Measurements from ENCODE around the gene SYNJ2. TPM values are rescaled to one million over a fixed set of nuclear protein-coding genes. Genes with fewer than 3 reads are reported as not detected.

The SYNJ2 gene
- total and polyA plus RNA-seq, 2 experiments from 2014 or later: 2.8 to 5.6 TPM

DNA sequence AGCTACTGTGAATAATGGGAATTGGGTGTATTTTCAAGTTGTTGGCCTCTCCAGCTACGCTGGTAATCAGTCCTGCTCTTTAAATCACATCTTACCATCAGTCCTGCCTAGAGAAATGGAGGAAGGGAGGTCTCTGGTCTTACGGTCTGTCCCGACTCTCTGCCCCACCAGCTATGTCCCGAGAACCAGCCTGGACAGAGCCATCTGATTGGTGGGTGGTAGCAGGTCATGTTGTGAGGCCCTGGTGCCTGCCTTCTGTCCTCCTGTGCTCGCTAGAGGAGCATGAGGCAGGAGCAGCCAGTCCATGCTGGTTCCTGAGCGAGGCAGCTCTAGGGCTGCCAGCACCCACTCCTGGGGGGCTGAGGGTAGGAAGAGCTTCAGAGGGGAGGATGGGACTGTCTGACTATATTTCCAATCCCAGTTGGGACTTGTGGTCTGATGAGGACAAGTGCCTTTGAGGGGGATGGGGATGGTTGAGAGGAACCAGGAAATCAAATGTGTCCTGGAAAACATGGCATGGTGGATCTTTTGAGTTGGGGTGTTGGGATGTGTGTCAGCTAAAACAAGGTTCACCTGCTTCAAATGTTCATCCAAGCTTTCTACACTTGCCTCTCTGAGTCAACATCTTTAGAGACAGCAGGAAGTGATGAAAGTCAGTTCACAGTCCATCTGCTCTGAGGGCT is 33.0 kb downstream of the SYNJ2 start:
- Mint-ChIP-seq H3K27ac (no peak overlapping the region), H3K36me3 (ENCODE audit: low read depth) (peaks cover 14% of the 10 kb centered on the region), H3K4me1 (peaks cover 26% of the 10 kb centered on the region), H3K4me3 (no peak overlapping the region), H3K9me3 (peaks cover 2% of the 10 kb centered on the region; the same call in 1 of the 3 replicates), H3K27me3 (ENCODE audit: insufficient read depth, low read depth, poor library complexity) (peaks cover 2% of the 10 kb centered on the region)
- Histone ChIP-seq H3K79me2 (replicated peaks; ENCODE audit: insufficient read depth) (peaks cover 7% of the 10 kb centered on the region; the same call in 1 of the 2 replicates), H3K4me3 (no peak overlapping the region), H3K27me3 (ENCODE audit: insufficient read depth) (no peaks in the 10 kb centered on the region), H3F3A (replicated peaks; ENCODE audit: low read depth) (no peaks in the 10 kb centered on the region), H3K9me2 (ENCODE audit: insufficient read depth) (peaks cover 4% of the 10 kb centered on the region; the same call in 1 of the 2 replicates), H3K36me3 (ENCODE audit: insufficient read depth) (no peaks in the 10 kb centered on the region), H3K4me2 (no peak overlapping the region), H3K27ac (ENCODE audit: low read depth) (no peak overlapping the region), H2AFZ (no peak overlapping the region), H4K20me1 (replicated peaks; ENCODE audit: insufficient read depth) (no peaks in the 10 kb centered on the region), H3K4me1 (ENCODE audit: insufficient read depth) (no peaks in the 10 kb centered on the region)
- ATAC-seq (no peak), DNase-seq (ENCODE audit: low spot score) (no peak)
- TF ChIP-seq EZH2 (IDR thresholded peaks at IDR 0.05; ENCODE audit: low read depth, unreplicated experiment): no peak
- no peak for TF ChIP-seq EZH2phosphoT487 (IDR thresholded peaks at IDR 0.05; ENCODE audit: unreplicated experiment)
- no peak for TF ChIP-seq NANOG (IDR thresholded peaks at IDR 0.05; ENCODE audit: borderline replicate concordance)
- TF ChIP-seq, protein P1, sequence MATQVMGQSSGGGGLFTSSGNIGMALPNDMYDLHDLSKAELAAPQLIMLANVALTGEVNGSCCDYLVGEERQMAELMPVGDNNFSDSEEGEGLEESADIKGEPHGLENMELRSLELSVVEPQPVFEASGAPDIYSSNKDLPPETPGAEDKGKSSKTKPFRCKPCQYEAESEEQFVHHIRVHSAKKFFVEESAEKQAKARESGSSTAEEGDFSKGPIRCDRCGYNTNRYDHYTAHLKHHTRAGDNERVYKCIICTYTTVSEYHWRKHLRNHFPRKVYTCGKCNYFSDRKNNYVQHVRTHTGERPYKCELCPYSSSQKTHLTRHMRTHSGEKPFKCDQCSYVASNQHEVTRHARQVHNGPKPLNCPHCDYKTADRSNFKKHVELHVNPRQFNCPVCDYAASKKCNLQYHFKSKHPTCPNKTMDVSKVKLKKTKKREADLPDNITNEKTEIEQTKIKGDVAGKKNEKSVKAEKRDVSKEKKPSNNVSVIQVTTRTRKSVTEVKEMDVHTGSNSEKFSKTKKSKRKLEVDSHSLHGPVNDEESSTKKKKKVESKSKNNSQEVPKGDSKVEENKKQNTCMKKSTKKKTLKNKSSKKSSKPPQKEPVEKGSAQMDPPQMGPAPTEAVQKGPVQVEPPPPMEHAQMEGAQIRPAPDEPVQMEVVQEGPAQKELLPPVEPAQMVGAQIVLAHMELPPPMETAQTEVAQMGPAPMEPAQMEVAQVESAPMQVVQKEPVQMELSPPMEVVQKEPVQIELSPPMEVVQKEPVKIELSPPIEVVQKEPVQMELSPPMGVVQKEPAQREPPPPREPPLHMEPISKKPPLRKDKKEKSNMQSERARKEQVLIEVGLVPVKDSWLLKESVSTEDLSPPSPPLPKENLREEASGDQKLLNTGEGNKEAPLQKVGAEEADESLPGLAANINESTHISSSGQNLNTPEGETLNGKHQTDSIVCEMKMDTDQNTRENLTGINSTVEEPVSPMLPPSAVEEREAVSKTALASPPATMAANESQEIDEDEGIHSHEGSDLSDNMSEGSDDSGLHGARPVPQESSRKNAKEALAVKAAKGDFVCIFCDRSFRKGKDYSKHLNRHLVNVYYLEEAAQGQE (IDR thresholded peaks at IDR 0.05; ENCODE audit: unreplicated experiment): no peak
- TF ChIP-seq STAT1 (IDR thresholded peaks at IDR 0.05; ENCODE audit: unreplicated experiment): no peak

DNA sequence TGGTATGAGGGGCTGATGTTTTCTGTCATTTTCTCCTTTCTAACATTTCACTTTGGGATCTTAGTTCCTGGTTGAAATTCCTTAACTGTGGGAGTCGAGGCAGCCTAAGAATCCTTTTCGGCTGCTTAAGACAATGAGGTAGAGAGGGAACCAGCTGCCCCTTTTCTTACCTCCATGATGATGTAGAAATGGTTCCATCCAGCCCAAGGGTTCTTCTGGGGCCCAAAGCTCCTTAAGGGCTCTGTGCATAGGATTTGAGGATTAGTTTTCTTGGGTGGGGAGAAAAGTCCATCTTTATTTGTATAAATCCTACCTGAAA is 33.5 kb downstream of the SYNJ2 start:
- no peaks in the 10 kb centered on the region for H3K4me1 ChIP-seq (ENCODE audit: insufficient read depth)
- Mint-ChIP-seq H3K27ac (no peak overlapping the region), H3K9me3 (peaks cover 2% of the 10 kb centered on the region; the same call in 1 of the 3 replicates), H3K27me3 (ENCODE audit: insufficient read depth, low read depth, poor library complexity) (peaks cover 6% of the 10 kb centered on the region), H3K36me3 (ENCODE audit: low read depth) (peaks cover 18% of the 10 kb centered on the region), H3K4me3 (no peak overlapping the region), H3K4me1 (peaks cover 26% of the 10 kb centered on the region)
- DNase-seq (ENCODE audit: low spot score) (no peak), ATAC-seq (no peak)
- H4K20me1 ChIP-seq (replicated peaks; ENCODE audit: insufficient read depth): no peaks in the 10 kb centered on the region
- no peak overlapping the region for H2AFZ ChIP-seq
- H3K27me3 ChIP-seq (ENCODE audit: insufficient read depth): no peaks in the 10 kb centered on the region
- no peak overlapping the region for H3K4me3 ChIP-seq
- H3K79me2 ChIP-seq (replicated peaks; ENCODE audit: insufficient read depth): peaks cover 7% of the 10 kb centered on the region; the same call in 1 of the 2 replicates
- no peak overlapping the region for H3K27ac ChIP-seq (ENCODE audit: low read depth)
- no peaks in the 10 kb centered on the region for H3K36me3 ChIP-seq (ENCODE audit: insufficient read depth)
- H3K4me2 ChIP-seq: no peak overlapping the region
- H3K9me2 ChIP-seq (ENCODE audit: insufficient read depth): peaks cover 4% of the 10 kb centered on the region; the same call in 1 of the 2 replicates
- no peaks in the 10 kb centered on the region for H3F3A ChIP-seq (replicated peaks; ENCODE audit: low read depth)
- TF ChIP-seq, protein P2, sequence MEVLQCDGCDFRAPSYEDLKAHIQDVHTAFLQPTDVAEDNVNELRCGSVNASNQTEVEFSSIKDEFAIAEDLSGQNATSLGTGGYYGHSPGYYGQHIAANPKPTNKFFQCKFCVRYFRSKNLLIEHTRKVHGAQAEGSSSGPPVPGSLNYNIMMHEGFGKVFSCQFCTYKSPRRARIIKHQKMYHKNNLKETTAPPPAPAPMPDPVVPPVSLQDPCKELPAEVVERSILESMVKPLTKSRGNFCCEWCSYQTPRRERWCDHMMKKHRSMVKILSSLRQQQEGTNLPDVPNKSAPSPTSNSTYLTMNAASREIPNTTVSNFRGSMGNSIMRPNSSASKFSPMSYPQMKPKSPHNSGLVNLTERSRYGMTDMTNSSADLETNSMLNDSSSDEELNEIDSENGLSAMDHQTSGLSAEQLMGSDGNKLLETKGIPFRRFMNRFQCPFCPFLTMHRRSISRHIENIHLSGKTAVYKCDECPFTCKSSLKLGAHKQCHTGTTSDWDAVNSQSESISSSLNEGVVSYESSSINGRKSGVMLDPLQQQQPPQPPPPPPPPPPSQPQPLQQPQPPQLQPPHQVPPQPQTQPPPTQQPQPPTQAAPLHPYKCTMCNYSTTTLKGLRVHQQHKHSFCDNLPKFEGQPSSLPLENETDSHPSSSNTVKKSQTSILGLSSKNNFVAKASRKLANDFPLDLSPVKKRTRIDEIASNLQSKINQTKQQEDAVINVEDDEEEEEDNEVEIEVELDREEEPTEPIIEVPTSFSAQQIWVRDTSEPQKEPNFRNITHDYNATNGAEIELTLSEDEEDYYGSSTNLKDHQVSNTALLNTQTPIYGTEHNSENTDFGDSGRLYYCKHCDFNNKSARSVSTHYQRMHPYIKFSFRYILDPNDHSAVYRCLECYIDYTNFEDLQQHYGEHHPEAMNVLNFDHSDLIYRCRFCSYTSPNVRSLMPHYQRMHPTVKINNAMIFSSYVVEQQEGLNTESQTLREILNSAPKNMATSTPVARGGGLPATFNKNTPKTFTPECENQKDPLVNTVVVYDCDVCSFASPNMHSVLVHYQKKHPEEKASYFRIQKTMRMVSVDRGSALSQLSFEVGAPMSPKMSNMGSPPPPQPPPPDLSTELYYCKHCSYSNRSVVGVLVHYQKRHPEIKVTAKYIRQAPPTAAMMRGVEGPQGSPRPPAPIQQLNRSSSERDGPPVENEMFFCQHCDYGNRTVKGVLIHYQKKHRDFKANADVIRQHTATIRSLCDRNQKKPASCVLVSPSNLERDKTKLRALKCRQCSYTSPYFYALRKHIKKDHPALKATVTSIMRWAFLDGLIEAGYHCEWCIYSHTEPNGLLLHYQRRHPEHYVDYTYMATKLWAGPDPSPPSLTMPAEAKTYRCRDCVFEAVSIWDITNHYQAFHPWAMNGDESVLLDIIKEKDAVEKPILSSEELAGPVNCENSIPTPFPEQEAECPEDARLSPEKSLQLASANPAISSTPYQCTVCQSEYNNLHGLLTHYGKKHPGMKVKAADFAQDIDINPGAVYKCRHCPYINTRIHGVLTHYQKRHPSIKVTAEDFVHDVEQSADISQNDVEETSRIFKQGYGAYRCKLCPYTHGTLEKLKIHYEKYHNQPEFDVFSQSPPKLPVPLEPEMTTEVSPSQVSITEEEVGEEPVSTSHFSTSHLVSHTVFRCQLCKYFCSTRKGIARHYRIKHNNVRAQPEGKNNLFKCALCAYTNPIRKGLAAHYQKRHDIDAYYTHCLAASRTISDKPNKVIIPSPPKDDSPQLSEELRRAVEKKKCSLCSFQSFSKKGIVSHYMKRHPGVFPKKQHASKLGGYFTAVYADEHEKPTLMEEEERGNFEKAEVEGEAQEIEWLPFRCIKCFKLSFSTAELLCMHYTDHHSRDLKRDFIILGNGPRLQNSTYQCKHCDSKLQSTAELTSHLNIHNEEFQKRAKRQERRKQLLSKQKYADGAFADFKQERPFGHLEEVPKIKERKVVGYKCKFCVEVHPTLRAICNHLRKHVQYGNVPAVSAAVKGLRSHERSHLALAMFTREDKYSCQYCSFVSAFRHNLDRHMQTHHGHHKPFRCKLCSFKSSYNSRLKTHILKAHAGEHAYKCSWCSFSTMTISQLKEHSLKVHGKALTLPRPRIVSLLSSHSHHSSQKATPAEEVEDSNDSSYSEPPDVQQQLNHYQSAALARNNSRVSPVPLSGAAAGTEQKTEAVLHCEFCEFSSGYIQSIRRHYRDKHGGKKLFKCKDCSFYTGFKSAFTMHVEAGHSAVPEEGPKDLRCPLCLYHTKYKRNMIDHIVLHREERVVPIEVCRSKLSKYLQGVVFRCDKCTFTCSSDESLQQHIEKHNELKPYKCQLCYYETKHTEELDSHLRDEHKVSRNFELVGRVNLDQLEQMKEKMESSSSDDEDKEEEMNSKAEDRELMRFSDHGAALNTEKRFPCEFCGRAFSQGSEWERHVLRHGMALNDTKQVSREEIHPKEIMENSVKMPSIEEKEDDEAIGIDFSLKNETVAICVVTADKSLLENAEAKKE (CRISPR knock-in tag; IDR thresholded peaks at IDR 0.05): no peak
- TF ChIP-seq JUNB (IDR thresholded peaks at IDR 0.05; ENCODE audit: unreplicated experiment) (no peak), STAT1 (IDR thresholded peaks at IDR 0.05; ENCODE audit: unreplicated experiment) (no peak), ZNF331 (CRISPR knock-in tag; IDR thresholded peaks at IDR 0.05; ENCODE audit: low read depth) (no peak), NANOG (IDR thresholded peaks at IDR 0.05; ENCODE audit: borderline replicate concordance) (no peak)

All from GM23338 (cell line).